B cell (primary cell): Measurements from ENCODE around the gene KAZN. TPM values are rescaled to one million over a fixed set of nuclear protein-coding genes. Genes with fewer than 3 reads are reported as not detected.

ENCODE experiments used
- ATAC-seq: fragments of 200-7000 bp; cut with Tn5 transposase; one replicate; pipeline ENCODE4 v1.10.0; 2021; ENCODE audit warnings: low read depth, mild to moderate bottlenecking, moderate number of reproducible peaks, moderate library complexity
- CTCF ChIA-PET: fragments of 350-600 bp; sonication (Branson Sonifier 250); formaldehyde crosslinking; loops from one replicate; lab custom pipeline; 2021; ENCODE audit warnings: antibody characterized with exemption, inconsistent platforms; lab: Charles Lee
- POLR2A ChIA-PET: fragments of 350-600 bp; sonication (Branson Sonifier 250); formaldehyde crosslinking; loops from one replicate; lab custom pipeline; 2021; ENCODE audit warnings: antibody characterized with exemption; lab: Charles Lee
- DNase-seq: peaks from one replicate; pipeline ENCODE4 v3.0.0; 2013
- H2AFZ ChIP-seq: 2 replicates; pipeline ENCODE4 v1.6.1; 2012; ENCODE audit warnings: mild to moderate bottlenecking, low read depth, low read length; ENCODE audit not compliant: insufficient read depth, poor library complexity, severe bottlenecking
- H3K27ac ChIP-seq, 2 donors: 1 replicate in 1 of 2; 2 replicates in 1 of 2; pipeline ENCODE4 v1.5.1; 2012 to 2013; ENCODE audit warnings: low read length in 2 of 2, mild to moderate bottlenecking in 2 of 2, moderate library complexity in 1 of 2
- H3K27me3 ChIP-seq, 4 experiments: fragments of 200-600 bp in 1 of 4; sonication (generic) in 1 of 4; replicated peaks in 1 of 4; 1 replicate in 2 of 4; 2 replicates in 2 of 4; pipeline versions ENCODE4 v1.6.1 to v1.7.0; 2013 to 2016; ENCODE audit warnings: low read length in 3 of 4, mild to moderate bottlenecking in 2 of 4, mixed read lengths in 1 of 4, moderate library complexity in 1 of 4; ENCODE audit not compliant: insufficient read depth in 4 of 4, control insufficient read depth in 3 of 4; ENCODE audit errors: control extremely low read depth in 1 of 4
- H3K36me3 ChIP-seq, 2 experiments: replicated peaks in 1 of 2; 1 replicate in 1 of 2; 2 replicates in 1 of 2; pipeline versions ENCODE4 v1.6.1 to v1.7.1; 2013; ENCODE audit warnings: low read length in 1 of 2; ENCODE audit not compliant: insufficient read depth in 2 of 2, control insufficient read depth in 1 of 2; ENCODE audit errors: control extremely low read depth in 1 of 2, extremely low read depth in 1 of 2
- H3K4me1 ChIP-seq, 2 donors: fragments of 200-600 bp in 1 of 2; sonication (generic) in 1 of 2; 1 replicate in 1 of 2; 2 replicates in 1 of 2; pipeline versions ENCODE4 v1.5.1 to v1.6.1; 2013 to 2017; ENCODE audit warnings: low read length in 2 of 2; ENCODE audit not compliant: control insufficient read depth in 2 of 2, insufficient read depth in 2 of 2
- H3K4me2 ChIP-seq: replicated peaks from 2 replicates; pipeline ENCODE3; 2012; ENCODE audit warnings: mild to moderate bottlenecking, low read depth, low read length; ENCODE audit not compliant: poor library complexity, severe bottlenecking
- H3K4me3 ChIP-seq, 5 experiments: fragments of 200-600 bp in 1 of 5; sonication (generic) in 1 of 5; 1 replicate in 3 of 5; 2 replicates in 2 of 5; pipeline versions ENCODE4 v1.5.1 to v1.7.0; 2011 to 2016; ENCODE audit warnings: low read length in 4 of 5, mild to moderate bottlenecking in 4 of 5, low read depth in 2 of 5, control low read depth in 1 of 5, moderate library complexity in 1 of 5; ENCODE audit not compliant: insufficient read depth in 1 of 5; ENCODE audit errors: control extremely low read depth in 1 of 5, extremely low read depth in 1 of 5
- H3K79me2 ChIP-seq: fragments of 200-600 bp; sonication (generic); one replicate; pipeline ENCODE4 v1.6.0; 2016; ENCODE audit warnings: low read length; ENCODE audit not compliant: control insufficient read depth, insufficient read depth
- H3K9ac ChIP-seq: fragments of 200-600 bp; sonication (generic); 2 replicates; pipeline ENCODE4 v1.6.1; 2017; ENCODE audit warnings: mild to moderate bottlenecking, low read length, moderate library complexity
- H3K9me3 ChIP-seq, 3 donors: one replicate each; pipeline versions ENCODE4 v1.6.1 to v1.7.1; 2013; ENCODE audit warnings: low read length in 2 of 3; ENCODE audit not compliant: control insufficient read depth in 2 of 3, insufficient read depth in 1 of 3; ENCODE audit errors: control extremely low read depth in 1 of 3
- H4K20me1 ChIP-seq: 2 replicates; pipeline ENCODE4 v1.6.0; 2012; ENCODE audit warnings: mild to moderate bottlenecking, low read length; ENCODE audit not compliant: insufficient read depth, control insufficient read depth, poor library complexity, severe bottlenecking
- H3K27ac Mint-ChIP-seq: one replicate; pipeline ENCODE4 v1.8.0; 2021; ENCODE audit warnings: mixed read lengths
- H3K27me3 Mint-ChIP-seq: one replicate; pipeline ENCODE4 v1.8.0; 2021; ENCODE audit warnings: mixed read lengths
- H3K4me1 Mint-ChIP-seq: one replicate; pipeline ENCODE4 v1.8.0; 2021; ENCODE audit warnings: mixed read lengths
- H3K4me3 Mint-ChIP-seq: one replicate; pipeline ENCODE4 v1.8.0; 2021; ENCODE audit warnings: mixed read lengths
- H3K9me3 Mint-ChIP-seq: one replicate; pipeline ENCODE4 v1.8.0; 2022; ENCODE audit warnings: mixed read lengths; ENCODE audit not compliant: insufficient read depth
- CTCF ChIP-seq: fragments of 200-600 bp; IDR thresholded peaks from one replicate; pipeline ENCODE4 v1.8.0; 2022; ENCODE audit warnings: antibody characterized with exemption, mild to moderate bottlenecking
- EZH2 ChIP-seq: IDR thresholded peaks from 2 replicates; pipeline ENCODE4 v1.6.1; 2012; ENCODE audit warnings: borderline replicate concordance, low read depth, mild to moderate bottlenecking, moderate library complexity, low read length; ENCODE audit not compliant: insufficient read depth, poor library complexity, severe bottlenecking
- WGBS: methylation state at CpG from one replicate; pipeline ENCODE4 v1.1.5; 2013; ENCODE audit warnings: missing lambda C conversion rate; ENCODE audit not compliant: insufficient coverage; 5-methylcytosine and 5-hydroxymethylcytosine counted together
- intact Hi-C: fragments of 100-400 bp; cut with micrococcal nuclease; formaldehyde crosslinking; loops from one replicate; pipeline ENCODE4 v1.10.0; 2022
- polyA plus RNA-seq: library from polyadenylated mRNA; depleted of rRNA; stranded (reverse); fragments of >200 nt; gene quantifications from 2 replicates; pipeline ENCODE4 v1.2.3, GENCODE V29; 2012
- total RNA-seq, 2 donors: library from RNA; stranded (reverse); fragments of 120-200 nt in 1 of 2; gene quantifications; 1 replicate in 1 of 2; 2 replicates in 1 of 2; pipeline versions ENCODE4 v1.2.3 to v1.2.4, GENCODE V29; 2013 to 2022

The KAZN gene
- total and polyA plus RNA-seq, 2 donors (not counting 1 experiment from before 2014, with no cell fraction given), result 0.13 to 0.39 TPM

- TF ChIP-seq EZH2 (no peak), CTCF (no peak)
- Histone ChIP-seq H3K27me3 (no peaks in the 10 kb centered on the region), H3K4me2 (no peak overlapping the region), H3K36me3 (no peaks in the 10 kb centered on the region), H4K20me1 (no peaks in the 10 kb centered on the region), H3K79me2 (no peaks in the 10 kb centered on the region), H3K9ac (no peak overlapping the region), H3K4me3 (no peak overlapping the region), H3K27ac (no peak overlapping the region), H2AFZ (no peak overlapping the region), H3K4me1 (no peaks in the 10 kb centered on the region), H3K9me3 (no peaks in the 10 kb centered on the region)
- H3K4me3 Mint-ChIP-seq, result no peak overlapping the region
- H3K9me3 Mint-ChIP-seq, result no peaks in the 10 kb centered on the region
- CTCF ChIA-PET, result no interaction called here
- H3K27ac Mint-ChIP-seq, result no peak overlapping the region
- intact Hi-C loops, result no loop called here
- H3K4me1 Mint-ChIP-seq, result no peaks in the 10 kb centered on the region
- WGBS, result 87% methylated on average over 15 of the region's 16 CpGs
- POLR2A ChIA-PET, result no interaction called here
- ATAC-seq (no peak), DNase-seq (no peak)
- H3K27me3 Mint-ChIP-seq, result no peaks in the 10 kb centered on the region
These were observed 389.5 kb downstream of the KAZN start for GRCh38 chr1:14987829-14988603.

GRCh38 chr1:14988636-14989035, 390.2 kb downstream of the KAZN start:
- Histone ChIP-seq H4K20me1 (no peaks in the 10 kb centered on the region), H3K27ac (no peak overlapping the region), H3K79me2 (no peaks in the 10 kb centered on the region), H3K4me3 (no peak overlapping the region), H3K4me2 (no peak overlapping the region), H3K27me3 (no peaks in the 10 kb centered on the region), H2AFZ (no peak overlapping the region), H3K9ac (no peak overlapping the region), H3K36me3 (no peaks in the 10 kb centered on the region), H3K9me3 (no peaks in the 10 kb centered on the region), H3K4me1 (no peaks in the 10 kb centered on the region)
- POLR2A ChIA-PET, result no interaction called here
- Mint-ChIP-seq H3K9me3 (no peaks in the 10 kb centered on the region), H3K27ac (no peak overlapping the region), H3K4me3 (no peak overlapping the region), H3K4me1 (no peaks in the 10 kb centered on the region), H3K27me3 (no peaks in the 10 kb centered on the region)
- 95% methylated on average over 8 of the region's 8 CpGs for WGBS
- DNase-seq (no peak), ATAC-seq (no peak)
- TF ChIP-seq CTCF, result no peak
- TF ChIP-seq EZH2, result no peak
- intact Hi-C loops, result no loop called here
- CTCF ChIA-PET, result no interaction called here
